Heart left ventricle (tissue), 13 donors: ENCODE data around the gene GLIS2.

Source experiments
- POLR2A ChIP-seq, 2 donors: fragments of 450-650 bp; IDR thresholded peaks; one replicate each; pipeline ENCODE4 v1.6.1; 2017; ENCODE audit warnings: antibody characterized with exemption in 2 of 2, mild to moderate bottlenecking in 2 of 2, moderate library complexity in 2 of 2
- TF ChIP-seq, protein P1 (sequence below), 12 donors: fragments of 200-600 bp; sonication (generic) in 4 of 12; IDR thresholded peaks; one replicate each; pipeline versions ENCODE4 v1.5.0 to v1.8.0; 2018 to 2022; ENCODE audit warnings: antibody characterized with exemption in 12 of 12, mild to moderate bottlenecking in 5 of 12
- donor health status: ischemic (EF 13 %, LVEDD 7.1; RV severe dilation, severe dysfunction).
- donor health status: DM: no; HTN: yes; CAD: no.
- donor health status: DM: no; HTN: no; CAD: no.
- donor health status: ischemic (EF 25% LVEDD 6.9; RV normal size, moderate dysfunction).
- donor health status: ischemic (EF 25% LVEDD 5.7; RV mildly dilated, moderate dysfunction).
- donor health status: ischemic (EF 35%, LVEDD 5.7; RV mildly dilated, moderate dysfunction).
- donor health status: nonischemic (EF 11% LVEDD 7.7; RV severe dilation, severe dysfunction).
- donor health status: DM: yes; HTN: yes; CAD: no.
- donor health status: PGD.
- donor health status: ischemic (EF 29% LVEDD 5.4; RV normal size, mild dysfunction).
- donor health status: nonischemic (EF 23%, LVEDD 6.1; RV moderate dilation, normal function).

DNA sequence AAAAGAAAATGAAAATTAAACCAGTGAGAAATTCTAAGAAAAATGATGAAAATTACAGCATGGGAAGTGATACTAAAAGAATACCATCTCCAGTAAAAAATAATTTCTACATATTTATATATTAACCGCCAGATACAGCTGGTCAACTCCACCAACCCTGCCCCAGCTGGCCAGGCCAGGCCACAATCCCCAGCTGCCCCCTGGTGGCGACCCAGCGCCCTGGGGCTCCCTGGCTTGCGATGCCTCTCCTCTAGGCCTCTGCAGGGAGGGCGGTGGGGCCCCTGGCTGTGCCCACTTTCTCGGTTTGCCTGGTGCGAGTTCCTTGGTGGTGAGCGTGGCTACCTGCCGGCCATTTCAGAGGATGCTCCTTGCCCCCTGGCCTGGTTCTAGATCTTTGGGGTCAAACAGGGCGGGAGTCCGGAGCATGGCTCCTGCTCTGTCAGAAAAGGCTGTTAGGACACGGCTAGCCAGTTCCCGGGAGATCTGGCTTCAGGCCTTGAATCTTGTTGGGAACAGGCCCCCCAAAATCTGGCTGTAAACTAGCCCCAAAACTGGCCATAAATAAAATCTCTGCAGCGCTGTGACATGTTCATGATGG lies 14.5 kb downstream of the GLIS2 start:
- TF ChIP-seq, protein P1, sequence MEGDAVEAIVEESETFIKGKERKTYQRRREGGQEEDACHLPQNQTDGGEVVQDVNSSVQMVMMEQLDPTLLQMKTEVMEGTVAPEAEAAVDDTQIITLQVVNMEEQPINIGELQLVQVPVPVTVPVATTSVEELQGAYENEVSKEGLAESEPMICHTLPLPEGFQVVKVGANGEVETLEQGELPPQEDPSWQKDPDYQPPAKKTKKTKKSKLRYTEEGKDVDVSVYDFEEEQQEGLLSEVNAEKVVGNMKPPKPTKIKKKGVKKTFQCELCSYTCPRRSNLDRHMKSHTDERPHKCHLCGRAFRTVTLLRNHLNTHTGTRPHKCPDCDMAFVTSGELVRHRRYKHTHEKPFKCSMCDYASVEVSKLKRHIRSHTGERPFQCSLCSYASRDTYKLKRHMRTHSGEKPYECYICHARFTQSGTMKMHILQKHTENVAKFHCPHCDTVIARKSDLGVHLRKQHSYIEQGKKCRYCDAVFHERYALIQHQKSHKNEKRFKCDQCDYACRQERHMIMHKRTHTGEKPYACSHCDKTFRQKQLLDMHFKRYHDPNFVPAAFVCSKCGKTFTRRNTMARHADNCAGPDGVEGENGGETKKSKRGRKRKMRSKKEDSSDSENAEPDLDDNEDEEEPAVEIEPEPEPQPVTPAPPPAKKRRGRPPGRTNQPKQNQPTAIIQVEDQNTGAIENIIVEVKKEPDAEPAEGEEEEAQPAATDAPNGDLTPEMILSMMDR (IDR thresholded peaks at IDR 0.05), result peak; percentile 95 to 100 (median 97)
- no peak for TF ChIP-seq POLR2A (IDR thresholded peaks at IDR 0.05)
